Colonic mucosa (tissue), 4 donors: ENCODE measurements around the gene LARGE1. TPM values are rescaled to one million over a fixed set of nuclear protein-coding genes. Genes with fewer than 3 reads are reported as not detected.

Source experiments
- DNase-seq: peaks from one replicate; pipeline ENCODE4 v3.0.0-alpha.2; 2020
- H3K27ac ChIP-seq: fragments of 200-600 bp; one replicate; pipeline ENCODE4 v1.8.0; 2021
- H3K27me3 ChIP-seq: fragments of 200-600 bp; one replicate; pipeline ENCODE4 v1.8.0; 2021
- H3K36me3 ChIP-seq: fragments of 200-600 bp; one replicate; pipeline ENCODE4 v1.8.0; 2021
- H3K4me1 ChIP-seq: fragments of 200-600 bp; one replicate; pipeline ENCODE4 v1.8.0; 2021; ENCODE audit warnings: mild to moderate bottlenecking
- H3K4me3 ChIP-seq: fragments of 200-600 bp; one replicate; pipeline ENCODE4 v1.8.0; 2021
- H3K9ac ChIP-seq, 2 donors: one replicate each; pipeline ENCODE4 v1.7.0; 2013; ENCODE audit warnings: control low read depth in 2 of 2, low read depth in 2 of 2, low read length in 2 of 2
- H3K9me3 ChIP-seq: fragments of 200-600 bp; one replicate; pipeline ENCODE4 v1.8.0; 2021
- intact Hi-C: fragments of 100-400 bp; cut with DNase I; formaldehyde crosslinking; loops from one replicate; pipeline ENCODE4 v1.14.1; 2022
- total RNA-seq, 2 donors: library from RNA; stranded (reverse); fragmentation: NEBNext Ultra II Directional in 1 of 2; extraction: Animal tissue kit (Norgen Biotek cat#: 25700) in 1 of 2; gene quantifications; one replicate each; pipeline ENCODE4 v1.2.1, GENCODE V29; 2021
- TF ChIP-seq, protein P1 (sequence below): fragments of 200-600 bp; IDR thresholded peaks from one replicate; pipeline ENCODE4 v1.8.0; 2022; ENCODE audit warnings: antibody characterized with exemption, mild to moderate bottlenecking
- donor health status: healthy.
- donor health status: DM: no; HTN: no; CAD: no.
- donor health status: DM: no; HTN: no; CAD: no.

The LARGE1 gene
- total RNA-seq, 2 donors from 2014 or later = 45.2 to 46.5 TPM

DNA sequence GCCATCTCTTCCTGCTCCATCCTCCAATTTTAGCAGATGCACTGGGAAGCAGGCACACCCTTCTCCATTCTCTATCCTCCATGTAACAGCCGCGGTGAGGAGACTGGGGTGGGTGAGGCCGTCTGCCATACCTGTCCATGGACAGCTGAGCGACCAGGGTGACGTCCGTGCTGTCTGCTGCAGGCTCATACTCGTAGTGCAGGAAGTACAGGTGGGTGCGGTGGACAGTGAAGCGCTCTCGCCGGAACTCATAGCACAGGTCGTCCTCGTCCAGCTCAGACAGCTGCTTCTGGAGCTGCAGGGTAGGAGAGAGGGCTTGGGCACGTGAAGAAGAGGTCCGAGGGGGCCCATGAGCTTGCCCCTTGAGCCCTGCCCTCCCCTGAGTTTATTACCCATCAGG lies 604.3 kb downstream of the LARGE1 start:
- Histone ChIP-seq H3K27me3 (no peaks in the 10 kb centered on the region), H3K4me3 (no peak overlapping the region), H3K36me3 (no peaks in the 10 kb centered on the region), H3K9ac (no peak overlapping the region), H3K9me3 (no peaks in the 10 kb centered on the region), H3K27ac (no peak overlapping the region), H3K4me1 (no peaks in the 10 kb centered on the region)
- no peak for DNase-seq
- intact Hi-C loops = no loop called here
- TF ChIP-seq, protein P1, sequence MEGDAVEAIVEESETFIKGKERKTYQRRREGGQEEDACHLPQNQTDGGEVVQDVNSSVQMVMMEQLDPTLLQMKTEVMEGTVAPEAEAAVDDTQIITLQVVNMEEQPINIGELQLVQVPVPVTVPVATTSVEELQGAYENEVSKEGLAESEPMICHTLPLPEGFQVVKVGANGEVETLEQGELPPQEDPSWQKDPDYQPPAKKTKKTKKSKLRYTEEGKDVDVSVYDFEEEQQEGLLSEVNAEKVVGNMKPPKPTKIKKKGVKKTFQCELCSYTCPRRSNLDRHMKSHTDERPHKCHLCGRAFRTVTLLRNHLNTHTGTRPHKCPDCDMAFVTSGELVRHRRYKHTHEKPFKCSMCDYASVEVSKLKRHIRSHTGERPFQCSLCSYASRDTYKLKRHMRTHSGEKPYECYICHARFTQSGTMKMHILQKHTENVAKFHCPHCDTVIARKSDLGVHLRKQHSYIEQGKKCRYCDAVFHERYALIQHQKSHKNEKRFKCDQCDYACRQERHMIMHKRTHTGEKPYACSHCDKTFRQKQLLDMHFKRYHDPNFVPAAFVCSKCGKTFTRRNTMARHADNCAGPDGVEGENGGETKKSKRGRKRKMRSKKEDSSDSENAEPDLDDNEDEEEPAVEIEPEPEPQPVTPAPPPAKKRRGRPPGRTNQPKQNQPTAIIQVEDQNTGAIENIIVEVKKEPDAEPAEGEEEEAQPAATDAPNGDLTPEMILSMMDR = no peak

DNA sequence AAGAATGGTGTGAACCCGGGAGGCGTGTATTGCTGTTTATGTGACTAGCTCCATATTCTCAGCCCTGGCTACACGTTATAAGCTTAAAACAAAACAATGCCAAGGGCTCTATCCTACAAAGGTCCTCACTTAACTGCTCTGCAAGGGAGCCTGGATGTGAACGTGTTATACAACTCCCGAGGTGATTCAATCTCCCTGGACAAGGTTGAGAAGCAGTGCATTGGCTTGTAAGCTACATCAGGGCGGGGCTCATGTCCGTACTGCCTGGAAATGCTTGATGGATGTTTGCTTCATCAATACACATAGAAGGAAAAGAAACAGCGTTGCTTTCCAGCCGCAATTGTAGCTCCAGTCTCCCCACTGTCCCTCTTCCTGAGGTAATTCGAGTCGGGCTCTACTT lies 605.2 kb downstream of the LARGE1 start:
- intact Hi-C loops = no loop called here
- Histone ChIP-seq H3K9ac (no peak overlapping the region), H3K36me3 (no peaks in the 10 kb centered on the region), H3K27ac (no peak overlapping the region), H3K4me3 (no peak overlapping the region), H3K4me1 (no peaks in the 10 kb centered on the region), H3K9me3 (no peaks in the 10 kb centered on the region), H3K27me3 (no peaks in the 10 kb centered on the region)
- no peak for DNase-seq
- TF ChIP-seq, protein P1 = no peak

DNA sequence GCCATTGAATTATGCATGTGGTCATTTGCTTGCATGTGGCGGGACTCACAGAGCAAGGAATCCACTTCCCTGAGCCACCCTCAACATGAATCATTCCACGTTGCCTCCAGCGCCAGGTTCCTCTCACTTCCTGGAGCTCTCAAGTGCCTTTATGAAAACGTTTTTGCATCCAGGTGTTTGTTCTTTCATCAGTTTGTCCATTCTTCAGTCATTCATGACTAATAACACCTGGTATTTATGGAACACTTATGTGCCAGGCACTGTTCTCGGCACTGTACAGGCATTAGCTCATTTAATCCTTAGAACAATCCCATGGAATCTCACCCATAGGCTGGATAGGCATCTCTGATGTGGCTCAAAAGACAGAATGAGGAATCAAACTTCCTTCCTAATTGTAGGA lies 606.0 kb downstream of the LARGE1 start:
- Histone ChIP-seq H3K9ac (no peak overlapping the region), H3K9me3 (no peaks in the 10 kb centered on the region), H3K27me3 (no peaks in the 10 kb centered on the region), H3K36me3 (no peaks in the 10 kb centered on the region), H3K4me1 (no peaks in the 10 kb centered on the region), H3K4me3 (no peak overlapping the region), H3K27ac (no peak overlapping the region)
- no peak for DNase-seq
- intact Hi-C loops = no loop called here
- TF ChIP-seq, protein P1 = no peak

DNA sequence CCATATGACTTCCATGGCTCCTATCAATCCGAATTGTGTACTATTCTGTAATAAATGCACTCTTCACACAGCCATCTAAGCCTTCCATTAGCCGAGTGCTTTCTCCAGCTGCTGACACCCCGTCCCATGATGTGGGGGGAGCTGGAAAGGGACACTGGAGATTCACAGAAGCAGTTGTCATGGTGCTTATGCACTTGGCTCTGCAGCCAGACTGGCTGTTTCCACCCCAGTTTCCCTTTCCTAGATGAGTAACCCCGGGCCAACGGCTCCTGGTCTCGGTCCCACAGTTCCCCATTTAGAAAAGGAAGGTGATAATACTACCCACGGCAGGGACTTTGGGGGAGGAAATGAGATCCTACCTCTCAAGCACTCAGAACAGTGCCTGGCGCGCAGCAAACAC lies 617.2 kb downstream of the LARGE1 start:
- Histone ChIP-seq H3K9me3 (no peaks in the 10 kb centered on the region), H3K36me3 (no peaks in the 10 kb centered on the region)

DNA sequence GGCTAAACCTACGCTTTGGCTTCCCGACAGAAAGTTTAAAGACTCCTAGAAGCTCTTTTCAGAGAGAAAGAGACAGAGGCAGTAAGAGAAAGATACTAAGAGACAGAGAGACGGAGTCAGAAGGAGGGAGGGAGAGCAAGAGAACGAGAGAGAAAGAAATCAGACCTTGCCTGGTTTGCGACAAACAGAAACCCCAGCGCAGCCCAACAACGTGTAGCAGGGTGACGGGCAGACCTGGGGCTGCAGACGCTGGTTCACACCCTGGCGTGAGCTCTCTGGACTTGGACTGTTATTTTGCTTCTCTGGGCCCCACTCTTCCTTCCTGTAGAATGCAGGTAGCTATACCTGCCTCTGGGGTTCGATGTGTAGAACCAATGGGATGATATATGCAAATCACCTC lies 617.7 kb downstream of the LARGE1 start:
- H3K36me3 ChIP-seq = no peaks in the 10 kb centered on the region
- TF ChIP-seq, protein P1 = no peak
- no peak for DNase-seq
- no peaks in the 10 kb centered on the region for H3K4me1 ChIP-seq
- no peaks in the 10 kb centered on the region for H3K27me3 ChIP-seq
- intact Hi-C loops = loop anchor here (2.0 to 10.0 kb wide), 3 partner anchors 215 to 802 kb away; no protein-coding TSS in a partner anchor
- H3K4me3 ChIP-seq = no peak overlapping the region
- no peak overlapping the region for H3K27ac ChIP-seq
- no peaks in the 10 kb centered on the region for H3K9me3 ChIP-seq
- no peak overlapping the region for H3K9ac ChIP-seq

More for the DNA sequence above, 617.2 kb downstream of the LARGE1 start:
- H3K27ac ChIP-seq = no peak overlapping the region
- DNase-seq = no peak
- H3K4me1 ChIP-seq = no peaks in the 10 kb centered on the region
- intact Hi-C loops = loop anchor here (2.0 to 10.0 kb wide), 3 partner anchors 214 to 802 kb away; no protein-coding TSS in a partner anchor
- TF ChIP-seq, protein P1 = no peak
- H3K27me3 ChIP-seq = no peaks in the 10 kb centered on the region
- no peak overlapping the region for H3K4me3 ChIP-seq
- H3K9ac ChIP-seq = no peak overlapping the region
